ENCODE measurements around the gene NAA40. TPM values are rescaled to one million over a fixed set of nuclear protein-coding genes. Genes with fewer than 3 reads are reported as not detected.

NAA40 gene
- total and polyA plus RNA-seq, 10 of the 15 experiments (the other 5 are each of a cell fraction or from before 2014, with no cell fraction given), result 4.8 to 31.6 (median 22.2) TPM

- H3K4me1 ChIP-seq (ENCODE audit: control insufficient read depth, insufficient read depth, low read length), result peaks cover 15% of the 10 kb centered on the region
- 93% methylated on average over 10 of the region's 10 CpGs for WGBS (ENCODE audit: insufficient coverage, insufficient replicate concordance, low lambda C conversion rate, missing lambda C conversion rate)
- POLR2A ChIA-PET, result no interaction called here
- H3K9me3 ChIP-seq (replicated peaks; ENCODE audit: control insufficient read depth, insufficient read depth, low read length), result no peaks in the 10 kb centered on the region
- H4K20me1 ChIP-seq (ENCODE audit: control insufficient read depth, insufficient read depth), result peaks cover 5% of the 10 kb centered on the region; the same call in 1 of the 2 replicates
- H3K27me3 ChIP-seq (replicated peaks in 1 of 2; ENCODE audit: control insufficient read depth in 2 of 2, insufficient read depth in 2 of 2, low read length in 1 of 2), result no peaks in the 10 kb centered on the region
- BruUV-seq (replicated peaks), result no TSS peak
- DNase-seq (ENCODE audit: low read depth, low spot score) (no peak), ATAC-seq (no peak), FAIRE-seq (no peak)
- TF ChIP-seq REST (IDR thresholded peaks at IDR 0.05; ENCODE audit: low read depth, low read length), result peak; percentile 34; the same call in 1 of the 2 replicates
- TF ChIP-seq SKIL (IDR thresholded peaks at IDR 0.05; ENCODE audit: low read depth, poor library complexity, severe bottlenecking), result no peak
- no peak for TF ChIP-seq PML (IDR thresholded peaks at IDR 0.05; ENCODE audit: low read length)
- H2AFZ ChIP-seq (ENCODE audit: control insufficient read depth, low read depth, low read length), result no peak overlapping the region
- SMC1A ChIA-PET (ENCODE audit: uncharacterized antibody, unreplicated experiment), result no interaction called here
- intact Hi-C loops (cut with micrococcal nuclease; ENCODE audit: unreplicated experiment), result no loop called here
- H3K27ac ChIP-seq (ENCODE audit: control insufficient read depth, insufficient read depth), result no peak overlapping the region
- RAD21 ChIA-PET (ENCODE audit: unreplicated experiment), result no interaction called here
- H3K79me2 ChIP-seq (ENCODE audit: control insufficient read depth, insufficient read depth, low read length), result peaks cover 23% of the 10 kb centered on the region
- peaks cover 15 to 19% of the 10 kb centered on the region in 2 experiments; a peak in 3 of 4 replicates for H3K36me3 ChIP-seq (ENCODE audit: control insufficient read depth in 2 of 2, insufficient read depth in 2 of 2, low read length in 1 of 2)
- CTCF ChIA-PET, result interaction anchor here (1.1 kb wide), 1 partner anchor 11 kb away, joined by 5 read pairs; no protein-coding TSS in a partner anchor
- in situ Hi-C loops (cut with MboI), result no loop called here
- H3K4me3 ChIP-seq, result no peak overlapping the region
- no peak overlapping the region for H3K4me2 ChIP-seq (ENCODE audit: control insufficient read depth, insufficient read depth)
- no peak overlapping the region for H3K9ac ChIP-seq (ENCODE audit: control insufficient read depth, insufficient read depth, low read length)
Measured at GRCh38 chr11:63991558-63991957, 52.8 kb downstream of the NAA40 start.

Data from GM12878 (cell line).